Measurements from ENCODE around the gene DMXL1. TPM values are rescaled to one million over a fixed set of nuclear protein-coding genes. Genes with fewer than 3 reads are reported as not detected.
A peak's percentile ranks its signal among the peaks of the same experiment; 100 is the strongest.

Gene DMXL1
- total RNA-seq, 1 donor from 2014 or later, result 51.4 TPM

DNA sequence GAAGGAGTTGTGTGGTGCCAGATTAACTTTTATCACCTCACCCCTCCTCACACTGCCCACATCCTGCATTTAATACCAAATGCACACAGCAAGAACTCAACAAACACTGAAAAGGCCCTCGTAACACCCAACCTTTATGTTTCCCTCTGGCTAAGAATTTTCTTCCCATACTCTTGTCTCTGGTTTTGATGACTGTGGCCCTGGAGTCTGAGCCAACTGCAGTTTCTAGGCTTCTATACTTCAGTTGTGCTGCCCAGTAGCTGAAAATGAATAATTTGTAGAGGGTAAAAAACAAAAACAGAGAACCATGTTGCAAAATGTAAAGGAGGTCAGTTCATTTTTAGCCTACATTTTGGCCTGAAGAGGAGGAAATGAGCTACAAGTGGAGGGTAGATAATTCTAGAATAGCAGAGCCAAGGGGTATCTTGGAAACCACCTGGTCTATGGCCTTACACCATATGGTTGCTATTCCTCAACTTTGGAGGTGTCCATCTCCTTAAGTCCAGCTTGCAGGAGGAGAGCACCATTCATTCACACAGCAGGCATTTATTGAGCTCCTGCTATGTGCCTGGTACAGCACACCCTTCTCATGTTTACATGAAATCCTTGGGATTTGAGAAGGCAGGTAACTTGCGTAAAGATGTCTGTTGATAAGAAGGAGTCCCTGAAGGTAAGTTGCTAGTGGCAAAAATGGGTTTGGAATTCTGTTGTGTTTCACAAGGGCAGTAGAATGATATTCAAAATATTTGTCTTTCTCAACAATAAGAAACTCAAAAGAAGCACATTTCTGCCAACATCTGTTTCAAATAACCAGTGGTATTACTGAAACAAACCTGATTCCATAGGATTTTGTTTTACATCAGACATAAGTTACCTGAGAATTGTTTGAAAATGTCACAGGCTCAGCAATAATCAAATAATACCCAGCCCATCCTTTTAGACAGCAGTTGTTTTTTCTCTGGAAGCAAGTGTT, 201.2 kb downstream of the DMXL1 start:
- Histone ChIP-seq H3K27me3 (no peaks in the 10 kb centered on the region), H3K36me3 (no peaks in the 10 kb centered on the region), H3K9me3 (no peaks in the 10 kb centered on the region), H3K4me3 (no peak overlapping the region), H3K4me1 (peaks cover 39% of the 10 kb centered on the region), H3K27ac (peak overlapping the region; percentile 2)
- intact Hi-C loops (cut with DNase I), result no loop called here
- ATAC-seq, result no peak
- TF ChIP-seq, protein P1, sequence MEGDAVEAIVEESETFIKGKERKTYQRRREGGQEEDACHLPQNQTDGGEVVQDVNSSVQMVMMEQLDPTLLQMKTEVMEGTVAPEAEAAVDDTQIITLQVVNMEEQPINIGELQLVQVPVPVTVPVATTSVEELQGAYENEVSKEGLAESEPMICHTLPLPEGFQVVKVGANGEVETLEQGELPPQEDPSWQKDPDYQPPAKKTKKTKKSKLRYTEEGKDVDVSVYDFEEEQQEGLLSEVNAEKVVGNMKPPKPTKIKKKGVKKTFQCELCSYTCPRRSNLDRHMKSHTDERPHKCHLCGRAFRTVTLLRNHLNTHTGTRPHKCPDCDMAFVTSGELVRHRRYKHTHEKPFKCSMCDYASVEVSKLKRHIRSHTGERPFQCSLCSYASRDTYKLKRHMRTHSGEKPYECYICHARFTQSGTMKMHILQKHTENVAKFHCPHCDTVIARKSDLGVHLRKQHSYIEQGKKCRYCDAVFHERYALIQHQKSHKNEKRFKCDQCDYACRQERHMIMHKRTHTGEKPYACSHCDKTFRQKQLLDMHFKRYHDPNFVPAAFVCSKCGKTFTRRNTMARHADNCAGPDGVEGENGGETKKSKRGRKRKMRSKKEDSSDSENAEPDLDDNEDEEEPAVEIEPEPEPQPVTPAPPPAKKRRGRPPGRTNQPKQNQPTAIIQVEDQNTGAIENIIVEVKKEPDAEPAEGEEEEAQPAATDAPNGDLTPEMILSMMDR (IDR thresholded peaks at IDR 0.05), result no peak
- DNase-seq, result no peak

DNA sequence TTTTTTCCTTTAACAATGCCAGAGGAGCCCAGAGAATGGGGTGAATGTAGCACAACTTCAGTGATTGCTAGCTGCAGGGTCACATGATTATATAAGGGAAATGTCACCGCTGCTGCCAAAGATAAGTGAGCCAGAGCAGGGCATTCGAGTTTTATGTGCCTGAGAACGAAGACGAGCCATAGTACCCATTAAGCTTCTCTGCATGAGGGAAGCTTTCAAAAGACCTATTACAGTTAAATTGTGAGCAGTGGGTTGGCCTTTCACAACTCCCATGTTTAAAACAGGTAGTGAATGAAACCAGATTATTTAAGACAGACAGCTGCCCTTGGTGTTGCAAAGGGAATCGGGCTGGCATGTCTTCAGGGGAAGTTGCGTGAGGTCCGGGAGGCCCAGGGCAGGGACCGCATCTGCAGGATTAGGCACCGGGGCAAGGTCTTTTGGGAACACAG, 202.5 kb downstream of the DMXL1 start:
- intact Hi-C loops (cut with DNase I), result no loop called here
- TF ChIP-seq, protein P1 (IDR thresholded peaks at IDR 0.05), result no peak
- Histone ChIP-seq H3K4me3 (no peak overlapping the region), H3K27ac (no peak overlapping the region), H3K9me3 (no peaks in the 10 kb centered on the region), H3K36me3 (no peaks in the 10 kb centered on the region), H3K4me1 (peaks cover 34% of the 10 kb centered on the region), H3K27me3 (no peaks in the 10 kb centered on the region)
- DNase-seq, result peak; percentile 63
- ATAC-seq, result peak; percentile 4

DNA sequence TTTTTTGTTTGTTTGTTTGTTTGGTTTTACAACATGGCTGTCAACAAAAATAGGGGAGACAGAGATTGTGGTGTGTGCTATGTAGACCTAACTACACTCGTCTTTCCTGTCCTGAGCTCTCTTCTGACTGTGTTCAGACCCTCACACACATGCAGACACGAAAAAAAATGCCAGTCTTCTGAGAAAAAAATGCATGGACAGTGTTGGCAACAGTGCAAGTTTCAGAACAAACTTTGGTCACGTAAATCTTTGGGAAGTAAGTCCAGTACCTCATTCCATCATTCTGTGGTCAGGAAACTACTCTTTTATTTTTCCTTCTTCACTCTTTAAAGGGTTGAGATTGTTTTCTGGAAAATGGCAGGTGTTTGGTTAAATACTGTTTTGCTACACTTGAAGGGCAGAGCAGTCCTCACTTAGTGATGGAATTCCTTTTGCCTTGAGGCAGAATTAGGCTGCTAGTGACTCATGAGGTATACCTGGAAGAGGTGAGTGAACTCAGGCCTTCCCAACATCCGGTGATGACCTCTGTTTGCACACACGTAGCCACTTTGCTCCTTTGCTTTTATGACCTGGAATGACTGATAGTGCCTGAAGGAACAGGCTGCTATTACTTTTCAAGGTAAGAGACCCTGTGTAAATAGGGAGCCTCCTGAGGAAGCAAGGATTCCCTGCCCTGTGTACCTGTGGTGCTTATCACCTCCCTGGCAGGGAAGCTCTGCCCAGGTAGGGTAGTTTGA, 203.3 kb downstream of the DMXL1 start:
- DNase-seq, result no peak

DNA sequence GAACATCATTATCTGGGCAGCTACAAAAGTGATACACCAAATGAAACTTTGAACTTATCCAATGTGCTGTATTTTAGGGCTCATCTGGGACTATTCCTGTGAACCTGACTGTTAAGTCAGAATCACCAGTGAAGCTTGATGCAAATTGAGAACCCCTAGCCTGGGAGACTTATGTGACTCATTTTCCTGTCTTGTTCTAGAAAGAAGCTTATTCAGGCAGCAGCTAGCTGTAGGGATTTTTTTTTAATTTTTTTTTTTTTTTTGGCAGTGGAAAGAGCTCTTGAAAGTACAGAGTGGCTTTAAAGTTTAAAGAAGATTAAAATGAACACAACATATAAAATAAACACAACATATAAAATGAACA, 203.9 kb downstream of the DMXL1 start:
- Histone ChIP-seq H3K27ac (no peak overlapping the region), H3K27me3 (no peaks in the 10 kb centered on the region), H3K9me3 (no peaks in the 10 kb centered on the region), H3K36me3 (no peaks in the 10 kb centered on the region), H3K4me1 (peaks cover 34% of the 10 kb centered on the region), H3K4me3 (no peak overlapping the region)
- intact Hi-C loops (cut with DNase I), result no loop called here
- TF ChIP-seq, protein P1 (IDR thresholded peaks at IDR 0.05), result no peak
- DNase-seq (no peak), ATAC-seq (no peak)

More for the DNA sequence above, 203.3 kb downstream of the DMXL1 start:
- intact Hi-C loops (cut with DNase I), result no loop called here
- Histone ChIP-seq H3K9me3 (no peaks in the 10 kb centered on the region), H3K27me3 (no peaks in the 10 kb centered on the region), H3K27ac (peak overlapping the region; percentile 4), H3K36me3 (no peaks in the 10 kb centered on the region), H3K4me3 (no peak overlapping the region), H3K4me1 (peaks cover 34% of the 10 kb centered on the region)
- TF ChIP-seq, protein P1 (IDR thresholded peaks at IDR 0.05), result no peak
- peak; percentile 56 for ATAC-seq

DNA sequence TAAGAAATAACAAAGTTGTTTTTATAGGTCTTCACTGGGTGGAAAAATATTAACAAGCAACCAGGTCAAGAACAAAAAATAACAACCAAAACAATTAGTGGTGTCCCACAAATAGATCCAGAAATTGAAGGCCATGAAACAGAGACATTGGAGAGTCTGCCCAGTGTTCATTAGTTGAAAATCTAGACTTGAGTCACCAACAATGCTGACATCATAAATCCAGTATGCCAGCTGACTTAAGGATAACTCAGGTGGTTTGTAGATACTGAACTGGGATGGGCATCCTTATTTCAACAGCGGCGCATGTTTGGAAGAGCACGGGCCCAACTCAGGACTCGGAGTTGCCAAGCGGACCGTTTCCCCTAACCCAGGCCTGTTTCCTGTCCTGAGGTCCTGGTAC, 204.3 kb downstream of the DMXL1 start:
- Histone ChIP-seq H3K27me3 (no peaks in the 10 kb centered on the region), H3K9me3 (no peaks in the 10 kb centered on the region), H3K27ac (no peak overlapping the region), H3K4me3 (no peak overlapping the region), H3K36me3 (no peaks in the 10 kb centered on the region), H3K4me1 (peaks cover 33% of the 10 kb centered on the region)
- ATAC-seq (no peak), DNase-seq (no peak)
- TF ChIP-seq, protein P1 (IDR thresholded peaks at IDR 0.05), result no peak
- intact Hi-C loops (cut with DNase I), result no loop called here

Measured in upper lobe of right lung (tissue), 1 donor.